ENCODE results near the gene GBE1.

Gene GBE1

GRCh38 chr3:81462921-81463320 is 298.5 kb downstream of the GBE1 start:
- Histone ChIP-seq H3K36me3 (ENCODE audit: insufficient read depth, low read length) (no peaks in the 10 kb centered on the region), H3K27me3 (ENCODE audit: control insufficient read depth, insufficient read depth, low read length) (no peaks in the 10 kb centered on the region), H3K9ac (ENCODE audit: low read depth, low read length) (no peak overlapping the region), H3K4me2 (ENCODE audit: low read length) (no peak overlapping the region), H3K4me3 (ENCODE audit: low read length) (no peak overlapping the region), H3K4me1 (ENCODE audit: control insufficient read depth, insufficient read depth, low read length) (peaks cover 12% of the 10 kb centered on the region), H3K9me3 (replicated peaks; ENCODE audit: low read length) (no peaks in the 10 kb centered on the region)

GRCh38 chr3:81459733-81460132 is 301.7 kb downstream of the GBE1 start:
- no peak overlapping the region for H3K4me2 ChIP-seq (ENCODE audit: low read length)
- H3K27me3 ChIP-seq (ENCODE audit: control insufficient read depth, insufficient read depth, low read length): no peaks in the 10 kb centered on the region
- no peak overlapping the region for H3K4me3 ChIP-seq (ENCODE audit: low read length)
- no peaks in the 10 kb centered on the region for H3K4me1 ChIP-seq (ENCODE audit: control insufficient read depth, insufficient read depth, low read length)
- H3K9ac ChIP-seq (ENCODE audit: low read depth, low read length): no peak overlapping the region
- no peaks in the 10 kb centered on the region for H3K9me3 ChIP-seq (replicated peaks; ENCODE audit: low read length)
- H3K36me3 ChIP-seq (ENCODE audit: insufficient read depth, low read length): no peaks in the 10 kb centered on the region

- H3K4me1 ChIP-seq (ENCODE audit: control insufficient read depth, insufficient read depth, low read length): peaks cover 24% of the 10 kb centered on the region
- no peaks in the 10 kb centered on the region for H3K36me3 ChIP-seq (ENCODE audit: insufficient read depth, low read length)
- H3K9ac ChIP-seq (ENCODE audit: low read depth, low read length): no peak overlapping the region
- H3K9me3 ChIP-seq (replicated peaks; ENCODE audit: low read length): no peaks in the 10 kb centered on the region
- peak overlapping the region; percentile 13 for H3K4me2 ChIP-seq (ENCODE audit: low read length)
- H3K27me3 ChIP-seq (ENCODE audit: control insufficient read depth, insufficient read depth, low read length): no peaks in the 10 kb centered on the region
- peak overlapping the region; percentile 13 for H3K4me3 ChIP-seq (ENCODE audit: low read length)
These were observed 309.0 kb downstream of the GBE1 start for GRCh38 chr3:81452418-81452817.

- Histone ChIP-seq H3K36me3 (ENCODE audit: insufficient read depth, low read length) (no peaks in the 10 kb centered on the region), H3K27me3 (ENCODE audit: control insufficient read depth, insufficient read depth, low read length) (no peaks in the 10 kb centered on the region), H3K9ac (ENCODE audit: low read depth, low read length) (no peak overlapping the region), H3K4me1 (ENCODE audit: control insufficient read depth, insufficient read depth, low read length) (peaks cover 24% of the 10 kb centered on the region), H3K9me3 (replicated peaks; ENCODE audit: low read length) (no peaks in the 10 kb centered on the region), H3K4me3 (ENCODE audit: low read length) (no peak overlapping the region), H3K4me2 (ENCODE audit: low read length) (peak overlapping the region; percentile 13)
These were observed 309.8 kb downstream of the GBE1 start for GRCh38 chr3:81451611-81452010.

GRCh38 chr3:81451140-81451539 is 310.3 kb downstream of the GBE1 start:
- Histone ChIP-seq H3K4me2 (ENCODE audit: low read length) (no peak overlapping the region), H3K9me3 (replicated peaks; ENCODE audit: low read length) (no peaks in the 10 kb centered on the region), H3K4me1 (ENCODE audit: control insufficient read depth, insufficient read depth, low read length) (peaks cover 24% of the 10 kb centered on the region), H3K27me3 (ENCODE audit: control insufficient read depth, insufficient read depth, low read length) (no peaks in the 10 kb centered on the region), H3K36me3 (ENCODE audit: insufficient read depth, low read length) (no peaks in the 10 kb centered on the region), H3K9ac (ENCODE audit: low read depth, low read length) (no peak overlapping the region), H3K4me3 (ENCODE audit: low read length) (no peak overlapping the region)

- no peak overlapping the region for H3K4me2 ChIP-seq (ENCODE audit: low read length)
- H3K4me3 ChIP-seq (ENCODE audit: low read length): no peak overlapping the region
- no peaks in the 10 kb centered on the region for H3K27me3 ChIP-seq (ENCODE audit: control insufficient read depth, insufficient read depth, low read length)
- no peak overlapping the region for H3K9ac ChIP-seq (ENCODE audit: low read depth, low read length)
- H3K36me3 ChIP-seq (ENCODE audit: insufficient read depth, low read length): no peaks in the 10 kb centered on the region
- H3K9me3 ChIP-seq (replicated peaks; ENCODE audit: low read length): no peaks in the 10 kb centered on the region
- H3K4me1 ChIP-seq (ENCODE audit: control insufficient read depth, insufficient read depth, low read length): peaks cover 31% of the 10 kb centered on the region
These were observed 314.6 kb downstream of the GBE1 start for GRCh38 chr3:81446806-81447205.

GRCh38 chr3:81445712-81446111 is 315.7 kb downstream of the GBE1 start:
- H3K27me3 ChIP-seq (ENCODE audit: control insufficient read depth, insufficient read depth, low read length): no peaks in the 10 kb centered on the region
- no peak overlapping the region for H3K4me3 ChIP-seq (ENCODE audit: low read length)
- H3K4me1 ChIP-seq (ENCODE audit: control insufficient read depth, insufficient read depth, low read length): peaks cover 20% of the 10 kb centered on the region
- no peaks in the 10 kb centered on the region for H3K36me3 ChIP-seq (ENCODE audit: insufficient read depth, low read length)
- H3K9me3 ChIP-seq (replicated peaks; ENCODE audit: low read length): no peaks in the 10 kb centered on the region
- H3K4me2 ChIP-seq (ENCODE audit: low read length): no peak overlapping the region
- no peak overlapping the region for H3K9ac ChIP-seq (ENCODE audit: low read depth, low read length)

- no peak overlapping the region for H3K9ac ChIP-seq (ENCODE audit: low read depth, low read length)
- no peak overlapping the region for H3K4me2 ChIP-seq (ENCODE audit: low read length)
- no peaks in the 10 kb centered on the region for H3K9me3 ChIP-seq (replicated peaks; ENCODE audit: low read length)
- H3K4me3 ChIP-seq (ENCODE audit: low read length): no peak overlapping the region
- H3K4me1 ChIP-seq (ENCODE audit: control insufficient read depth, insufficient read depth, low read length): peaks cover 18% of the 10 kb centered on the region
- no peaks in the 10 kb centered on the region for H3K36me3 ChIP-seq (ENCODE audit: insufficient read depth, low read length)
- H3K27me3 ChIP-seq (ENCODE audit: control insufficient read depth, insufficient read depth, low read length): no peaks in the 10 kb centered on the region
These were observed 316.5 kb downstream of the GBE1 start for GRCh38 chr3:81444817-81445460.

- H3K9me3 ChIP-seq (replicated peaks; ENCODE audit: low read length): no peaks in the 10 kb centered on the region
- H3K36me3 ChIP-seq (ENCODE audit: insufficient read depth, low read length): no peaks in the 10 kb centered on the region
- peak overlapping the region; percentile 18 for H3K9ac ChIP-seq (ENCODE audit: low read depth, low read length)
- H3K4me2 ChIP-seq (ENCODE audit: low read length): peak overlapping the region; percentile 48
- peak overlapping the region; percentile 38 for H3K4me3 ChIP-seq (ENCODE audit: low read length)
- H3K4me1 ChIP-seq (ENCODE audit: control insufficient read depth, insufficient read depth, low read length): peaks cover 18% of the 10 kb centered on the region
- no peaks in the 10 kb centered on the region for H3K27me3 ChIP-seq (ENCODE audit: control insufficient read depth, insufficient read depth, low read length)
These were observed 317.5 kb downstream of the GBE1 start for GRCh38 chr3:81443958-81444357.

- H3K4me3 ChIP-seq (ENCODE audit: low read length): no peak overlapping the region
- H3K4me2 ChIP-seq (ENCODE audit: low read length): peak overlapping the region; percentile 10
- no peaks in the 10 kb centered on the region for H3K9me3 ChIP-seq (replicated peaks; ENCODE audit: low read length)
- peak overlapping the region; percentile 22 for H3K9ac ChIP-seq (ENCODE audit: low read depth, low read length)
- peaks cover 18% of the 10 kb centered on the region for H3K4me1 ChIP-seq (ENCODE audit: control insufficient read depth, insufficient read depth, low read length)
- H3K27me3 ChIP-seq (ENCODE audit: control insufficient read depth, insufficient read depth, low read length): no peaks in the 10 kb centered on the region
- H3K36me3 ChIP-seq (ENCODE audit: insufficient read depth, low read length): no peaks in the 10 kb centered on the region
These were observed 318.0 kb downstream of the GBE1 start for GRCh38 chr3:81443457-81443782.

- peaks cover 18% of the 10 kb centered on the region for H3K4me1 ChIP-seq (ENCODE audit: control insufficient read depth, insufficient read depth, low read length)
- H3K9me3 ChIP-seq (replicated peaks; ENCODE audit: low read length): no peaks in the 10 kb centered on the region
- H3K9ac ChIP-seq (ENCODE audit: low read depth, low read length): peak overlapping the region; percentile 22
- no peaks in the 10 kb centered on the region for H3K27me3 ChIP-seq (ENCODE audit: control insufficient read depth, insufficient read depth, low read length)
- no peaks in the 10 kb centered on the region for H3K36me3 ChIP-seq (ENCODE audit: insufficient read depth, low read length)
- no peak overlapping the region for H3K4me3 ChIP-seq (ENCODE audit: low read length)
- peak overlapping the region; percentile 10 for H3K4me2 ChIP-seq (ENCODE audit: low read length)
These were observed 318.5 kb downstream of the GBE1 start for GRCh38 chr3:81442758-81443456.

GRCh38 chr3:81440661-81441060 is 320.8 kb downstream of the GBE1 start:
- H3K27me3 ChIP-seq (ENCODE audit: control insufficient read depth, insufficient read depth, low read length): no peaks in the 10 kb centered on the region
- H3K4me1 ChIP-seq (ENCODE audit: control insufficient read depth, insufficient read depth, low read length): peaks cover 18% of the 10 kb centered on the region
- H3K36me3 ChIP-seq (ENCODE audit: insufficient read depth, low read length): no peaks in the 10 kb centered on the region
- H3K9me3 ChIP-seq (replicated peaks; ENCODE audit: low read length): no peaks in the 10 kb centered on the region
- no peak overlapping the region for H3K9ac ChIP-seq (ENCODE audit: low read depth, low read length)
- H3K4me2 ChIP-seq (ENCODE audit: low read length): no peak overlapping the region
- H3K4me3 ChIP-seq (ENCODE audit: low read length): no peak overlapping the region
